IMR-90 (cell line): ENCODE results near the gene IFI30.

Source experiments
- BHLHE40 ChIP-seq: fragments of 150-350 bp; IDR thresholded peaks from 2 replicates; pipeline ENCODE4 v1.6.1; 2016; ENCODE audit warnings: mild to moderate bottlenecking, low read depth, low read length
- CTCF ChIP-seq: conservative IDR thresholded peaks from 2 replicates; pipeline ENCODE4 v1.5.1; 2012; ENCODE audit warnings: mild to moderate bottlenecking, low read depth, low read length, improper control_type of control experiment
- POLR2A ChIP-seq: IDR thresholded peaks from 2 replicates; pipeline ENCODE4 v1.6.1; 2012; ENCODE audit warnings: mild to moderate bottlenecking, low read depth, low read length

- TF ChIP-seq CTCF (no peak), POLR2A (no peak), BHLHE40 (no peak)
Measured at GRCh38 chr19:18225702-18226468, 52.3 kb downstream of the IFI30 start, which contains the start of gene PDE4C.
